Activated T-helper 1 cell treated with anti-CD3 and anti-CD28 coated beads, Interleukin-2, amount 50 U/mL, for 16 hours (primary cell): ENCODE results near the gene NBPF1.
"Not testable (repeated sequence)": the region's sequence is repeated elsewhere in the genome, so short reads cannot be mapped to it uniquely, and the experiment has no call there.

Experiments
- DNase-seq, 2 donors: peaks; one replicate each; pipeline ENCODE4 v3.0.0-alpha.2; 2020; ENCODE audit warnings: low read depth in 1 of 2, low spot score in 1 of 2

Gene NBPF1

GRCh38 chr1:16519255-16519951, 94.0 kb downstream of the NBPF1 start:
- DNase-seq = not testable (repeated sequence)

- not testable (repeated sequence) for DNase-seq
Observed at GRCh38 chr1:16518913-16519254, 94.5 kb downstream of the NBPF1 start.

- not testable (repeated sequence) for DNase-seq
Observed at GRCh38 chr1:16516694-16517410, 96.5 kb downstream of the NBPF1 start.

- peak; percentile 52 to 61 for DNase-seq
Observed at GRCh38 chr1:16514107-16515055, 99.0 kb downstream of the NBPF1 start, which contains the start of gene RNU1-1. TSS of gene RNU1-1 (minus strand) at chr1:16514285.

DNA sequence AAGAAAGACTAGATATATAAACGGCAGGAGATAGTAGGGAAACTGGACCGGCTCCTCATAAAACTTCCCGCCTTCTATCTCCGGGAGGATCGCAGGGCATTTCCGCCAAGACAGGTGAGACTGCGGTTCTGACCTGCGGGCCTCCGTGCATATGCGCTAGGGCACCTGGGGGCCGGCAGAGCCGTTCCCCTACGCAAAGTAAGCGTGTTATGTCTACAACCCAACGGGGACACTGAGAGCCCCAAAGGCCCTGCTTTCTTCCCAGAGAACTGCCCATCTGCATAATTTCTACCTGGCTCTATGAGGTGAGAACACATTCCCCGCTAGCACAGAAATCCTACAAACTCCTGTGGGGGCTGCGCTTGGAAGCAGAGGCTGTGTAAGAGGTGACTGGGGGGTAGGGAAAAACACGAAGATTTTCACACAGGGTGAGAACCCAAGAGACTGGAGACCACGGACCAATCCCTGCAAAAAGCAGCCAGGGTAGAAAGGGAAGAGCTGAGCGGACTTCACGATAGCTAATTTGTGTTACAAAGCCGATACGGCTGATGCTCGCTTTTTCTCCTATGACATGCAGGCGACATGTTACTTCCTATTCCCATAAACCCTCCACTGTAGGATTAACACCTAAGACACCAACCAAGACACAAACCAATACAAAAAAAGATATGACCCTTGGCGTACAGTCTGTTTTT, 99.8 kb downstream of the NBPF1 start:
- DNase-seq = peak in 1 of 2 donors; percentile 59

GRCh38 chr1:16512624-16513411, 100.5 kb downstream of the NBPF1 start:
- DNase-seq = peak in 1 of 2 donors; percentile 30
